Ishikawa (cell line): ENCODE measurements around the gene STARD3.

Experiments used
- EP300 ChIP-seq: IDR thresholded peaks from 2 replicates; pipeline ENCODE4 v1.6.1; 2012; ENCODE audit warnings: borderline replicate concordance
- TCF12 ChIP-seq: IDR thresholded peaks from 2 replicates; pipeline ENCODE4 v1.6.1; 2012; ENCODE audit warnings: low read depth
- TF ChIP-seq, protein P1 (sequence below): IDR thresholded peaks from 2 replicates; pipeline ENCODE4 v1.6.1; 2012

GRCh38 chr17:39617100-39617445, 19.9 kb upstream of the STARD3 start:
- TF ChIP-seq, protein P1, sequence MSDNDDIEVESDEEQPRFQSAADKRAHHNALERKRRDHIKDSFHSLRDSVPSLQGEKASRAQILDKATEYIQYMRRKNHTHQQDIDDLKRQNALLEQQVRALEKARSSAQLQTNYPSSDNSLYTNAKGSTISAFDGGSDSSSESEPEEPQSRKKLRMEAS, result no peak; the same call in 1 of the 2 replicates
- TF ChIP-seq TCF12 (no peak), EP300 (no peak)
